Activated T-helper 1 cell treated with anti-CD3 and anti-CD28 coated beads, Interleukin-2, amount 50 U/mL, for 16 hours (primary cell): ENCODE data around the gene CIAO1.
"Not testable (repeated sequence)": the region's sequence is repeated elsewhere in the genome, so short reads cannot be mapped to it uniquely, and the experiment has no call there.

ENCODE experiments used
- DNase-seq, 2 donors: peaks; one replicate each; pipeline ENCODE4 v3.0.0-alpha.2; 2020; ENCODE audit warnings: low read depth in 1 of 2, low spot score in 1 of 2

The CIAO1 gene

DNA sequence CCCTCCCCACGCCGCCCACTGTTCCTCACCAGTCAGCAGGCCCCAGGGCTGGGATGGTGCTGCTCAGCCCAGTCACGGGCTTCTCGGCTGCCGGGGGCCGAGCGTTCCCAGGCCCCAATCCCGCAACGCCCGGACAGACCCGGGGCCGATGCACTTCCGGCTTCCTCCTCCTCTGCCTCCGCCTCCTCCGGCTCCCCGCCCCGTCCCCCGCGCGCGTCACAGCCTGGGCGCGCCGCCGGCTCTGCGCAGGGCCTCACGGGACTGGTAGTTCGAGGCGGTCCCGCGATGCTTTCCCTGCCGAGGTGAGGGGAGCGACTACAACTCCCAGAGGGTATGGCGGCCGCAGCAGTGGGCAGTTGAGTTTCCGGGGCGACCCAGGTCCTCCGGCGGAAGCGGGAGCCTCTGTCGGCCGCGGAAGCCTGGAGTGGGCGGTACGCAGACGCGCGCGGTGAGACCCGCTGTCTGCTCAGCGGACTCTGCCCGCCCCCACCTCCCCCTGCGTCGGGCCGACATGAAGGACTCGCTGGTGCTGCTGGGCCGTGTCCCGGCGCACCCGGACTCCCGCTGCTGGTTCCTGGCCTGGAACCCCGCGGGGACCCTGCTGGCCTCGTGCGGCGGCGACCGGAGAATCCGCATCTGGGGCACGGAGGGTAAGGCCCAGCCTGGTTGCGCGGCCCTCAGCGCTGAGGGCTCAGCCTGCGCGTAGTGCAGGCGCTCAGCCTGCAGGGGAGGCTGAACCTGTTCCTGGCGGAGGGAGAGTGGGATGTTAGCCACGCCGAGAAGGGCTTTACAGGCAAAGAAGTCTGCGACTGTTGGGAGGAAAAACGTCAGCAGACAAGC, at the start of gene CIAO1, which contains the start of gene TMEM127:
TSS of gene CIAO1 (plus strand) at position 386 of the 840 bp plus-strand sequence. CDS start at position 512, 126 bp downstream.
TSS of gene TMEM127 (minus strand) at position 158 of the 840 bp plus-strand sequence. CDS start 616 bp downstream, outside the sequence.
- peak; percentile 96 to 98 for DNase-seq

GRCh38 chr2:96218508-96219131, 47.4 kb upstream of the CIAO1 start:
- DNase-seq: no peak

DNA sequence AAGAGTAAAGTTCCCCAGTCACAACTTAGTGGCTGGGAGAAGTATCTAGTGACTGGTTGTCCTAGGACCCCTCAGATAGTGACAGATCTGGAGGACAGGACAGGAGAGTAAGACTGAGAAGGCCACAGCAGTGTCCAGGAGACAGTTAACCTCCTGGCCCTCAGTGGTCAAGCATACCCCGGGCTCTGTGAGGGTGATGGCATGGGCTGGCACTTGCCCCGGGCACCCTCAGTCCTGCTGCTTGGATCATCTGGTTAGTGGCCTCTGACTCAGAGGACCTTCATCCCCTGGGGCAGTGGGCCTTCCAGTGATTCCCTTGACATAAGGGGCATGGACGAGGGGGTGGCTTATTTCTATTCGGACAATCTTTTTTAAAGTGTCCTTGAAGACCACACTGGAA, 46.1 kb upstream of the CIAO1 start:
- DNase-seq: not testable (repeated sequence)

DNA sequence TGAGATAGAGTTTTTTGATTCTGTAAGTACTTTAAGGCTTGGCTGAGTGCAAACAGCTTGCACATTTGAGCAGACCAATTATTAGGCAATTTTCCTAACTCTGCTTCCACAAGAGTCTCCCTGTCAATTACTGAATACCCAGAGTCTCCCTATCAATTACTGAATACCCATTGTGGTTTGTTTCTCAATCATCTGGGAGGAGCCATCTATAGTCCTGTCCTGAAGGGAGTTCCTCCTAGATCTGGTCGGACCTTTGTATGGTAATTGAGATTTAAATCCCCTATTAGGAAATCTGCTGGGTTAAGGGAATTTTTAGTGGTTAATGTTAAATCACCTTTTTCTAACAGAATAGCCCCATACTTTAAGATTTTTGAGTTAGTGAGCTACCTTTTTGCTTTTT, 44.9 kb upstream of the CIAO1 start:
- DNase-seq: not testable (repeated sequence)

DNA sequence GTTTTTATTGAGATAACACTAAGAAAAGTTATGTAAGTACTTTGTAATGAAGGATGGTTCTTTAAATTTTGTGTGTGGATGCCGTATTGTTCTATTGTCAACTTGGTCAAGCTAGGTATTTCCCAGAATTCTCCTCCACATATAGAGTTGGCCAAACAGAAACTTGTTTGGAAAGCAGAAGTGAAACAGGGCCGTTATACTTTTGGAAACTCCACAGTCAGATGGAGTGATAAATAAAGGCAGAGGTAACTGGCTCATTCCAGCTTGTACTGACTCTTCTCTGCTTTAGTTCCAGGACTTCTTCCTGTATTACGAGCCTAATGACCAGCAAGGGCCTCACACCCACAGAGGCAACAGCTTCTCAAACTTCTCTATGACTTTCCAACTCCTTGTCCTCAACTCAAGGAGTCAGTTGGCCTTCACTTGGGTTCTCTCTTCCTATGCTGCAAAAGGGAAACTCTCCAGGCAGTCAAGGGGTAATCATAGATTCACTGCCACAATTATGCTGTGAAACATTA, 41.0 kb upstream of the CIAO1 start:
- DNase-seq: no peak

DNA sequence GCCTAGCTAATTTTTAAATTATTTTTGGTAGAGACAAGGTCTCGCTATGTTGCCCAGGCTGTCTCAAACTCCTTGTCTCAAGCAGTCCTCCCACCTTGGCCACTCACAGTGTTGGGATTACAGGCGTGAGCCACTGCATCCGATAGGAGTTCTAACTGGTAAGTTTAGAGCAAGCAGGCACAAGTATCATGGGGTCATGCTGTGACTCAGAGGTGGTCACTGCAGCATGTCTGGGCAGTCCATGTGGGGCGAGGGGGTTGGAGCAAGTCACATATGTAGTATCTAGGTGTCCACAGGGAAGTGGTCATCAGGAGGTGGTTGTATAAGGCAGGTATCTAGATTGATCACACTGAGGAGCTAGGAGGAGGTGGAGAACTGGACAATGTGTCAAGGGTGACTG, 34.7 kb upstream of the CIAO1 start:
- DNase-seq: no peak

- DNase-seq: no peak
These were observed 32.6 kb upstream of the CIAO1 start for GRCh38 chr2:96233436-96233835.

- DNase-seq: no peak
These were observed 32.1 kb upstream of the CIAO1 start for GRCh38 chr2:96233880-96234316.

- no peak for DNase-seq
These were observed 29.1 kb upstream of the CIAO1 start for GRCh38 chr2:96236882-96237281.

DNA sequence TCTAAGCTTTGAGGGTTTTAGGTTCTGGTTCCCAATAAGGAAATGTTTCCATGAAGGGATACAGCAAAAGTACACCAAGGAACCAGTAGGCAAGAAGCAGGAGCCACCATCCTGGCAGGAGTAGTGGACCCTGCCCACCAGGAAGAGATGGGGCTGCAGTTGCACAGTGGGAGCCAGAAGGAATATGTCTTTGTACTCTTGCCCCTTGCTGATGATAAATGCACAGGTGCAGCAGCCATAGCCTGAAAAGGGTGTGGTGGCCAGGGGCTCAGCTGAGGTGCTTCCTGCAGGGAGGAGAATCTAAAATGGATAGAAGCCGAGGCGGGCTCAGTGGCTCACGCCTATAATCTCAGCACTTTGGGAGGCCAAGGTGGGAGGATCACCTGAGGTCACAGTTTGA, 27.8 kb upstream of the CIAO1 start:
- DNase-seq: no peak

- DNase-seq: no peak
These were observed 26.9 kb upstream of the CIAO1 start for GRCh38 chr2:96239091-96239490.

GRCh38 chr2:96239745-96240264, 26.2 kb upstream of the CIAO1 start:
- DNase-seq: no peak

GRCh38 chr2:96240341-96241038, 25.5 kb upstream of the CIAO1 start:
- no peak for DNase-seq

DNA sequence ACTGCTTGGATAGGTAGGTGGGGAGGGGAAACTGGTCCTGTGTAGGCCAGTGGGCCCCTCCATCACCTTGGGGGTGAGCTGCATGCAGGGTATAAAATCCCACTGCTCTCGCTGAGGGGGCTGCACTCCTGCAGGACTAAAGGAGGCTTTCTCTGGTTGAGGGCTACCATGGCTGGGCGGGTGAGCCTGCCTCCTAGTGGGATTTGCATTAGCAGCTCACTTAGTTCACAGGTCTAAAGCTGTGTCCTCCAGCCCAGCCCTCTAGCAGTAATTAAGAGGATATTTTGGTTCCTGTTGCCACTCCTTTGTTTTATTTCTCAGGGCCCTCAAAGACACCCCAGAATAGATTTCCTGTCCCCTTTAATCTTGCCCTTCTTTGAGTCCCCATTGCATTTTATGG, 24.8 kb upstream of the CIAO1 start:
- DNase-seq: no peak

- DNase-seq: peak in 1 of 2 donors; percentile 20
These were observed 24.0 kb upstream of the CIAO1 start for GRCh38 chr2:96241900-96242611.

DNA sequence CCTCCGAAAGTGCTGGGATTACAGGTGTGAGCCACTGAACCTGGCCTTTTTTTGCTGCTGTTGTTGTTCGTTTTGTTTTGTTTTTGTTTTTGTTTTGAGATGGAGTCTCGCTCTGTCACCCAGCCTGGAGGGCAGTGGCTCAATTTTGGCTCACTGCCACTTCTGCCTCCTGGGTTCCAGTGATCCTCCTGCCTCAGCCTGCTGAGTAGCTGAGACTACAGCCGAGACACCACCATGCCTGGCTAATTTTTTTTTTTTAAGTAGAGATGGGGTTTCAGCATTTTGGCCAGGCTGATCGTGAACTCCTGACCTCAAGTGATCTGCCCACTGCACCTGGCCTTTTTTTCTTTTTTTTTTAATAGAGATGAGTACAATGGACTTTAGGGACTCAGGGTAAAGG, 22.2 kb upstream of the CIAO1 start:
- DNase-seq: no peak

- DNase-seq: no peak
These were observed 20.2 kb upstream of the CIAO1 start for GRCh38 chr2:96245609-96246390.

GRCh38 chr2:96247009-96247408, 19.0 kb upstream of the CIAO1 start:
- DNase-seq: no peak

DNA sequence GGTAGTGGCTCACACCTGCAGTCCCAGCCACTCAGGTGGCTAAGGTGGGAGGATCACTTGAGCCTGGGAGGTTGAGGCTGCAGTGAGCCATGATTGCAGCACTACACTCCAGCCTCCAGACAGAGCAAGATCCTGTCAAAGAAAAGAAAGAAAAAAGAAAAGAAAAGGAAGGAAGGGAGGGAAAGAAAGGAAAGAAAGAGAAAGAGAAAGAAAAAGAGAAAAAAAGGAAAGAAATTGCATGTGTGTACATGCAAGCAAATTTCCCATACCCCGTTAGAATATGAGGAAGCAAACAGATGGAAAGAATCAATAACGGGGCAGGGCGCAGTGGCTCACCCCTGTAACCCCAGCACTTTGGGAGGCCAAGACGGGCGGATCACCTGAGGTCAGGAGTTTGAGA, 18.1 kb upstream of the CIAO1 start:
- DNase-seq: no peak

GRCh38 chr2:96248624-96249023, 17.4 kb upstream of the CIAO1 start:
- no peak for DNase-seq
